ENCODE results near the gene DHODH.

Gene DHODH

DNA sequence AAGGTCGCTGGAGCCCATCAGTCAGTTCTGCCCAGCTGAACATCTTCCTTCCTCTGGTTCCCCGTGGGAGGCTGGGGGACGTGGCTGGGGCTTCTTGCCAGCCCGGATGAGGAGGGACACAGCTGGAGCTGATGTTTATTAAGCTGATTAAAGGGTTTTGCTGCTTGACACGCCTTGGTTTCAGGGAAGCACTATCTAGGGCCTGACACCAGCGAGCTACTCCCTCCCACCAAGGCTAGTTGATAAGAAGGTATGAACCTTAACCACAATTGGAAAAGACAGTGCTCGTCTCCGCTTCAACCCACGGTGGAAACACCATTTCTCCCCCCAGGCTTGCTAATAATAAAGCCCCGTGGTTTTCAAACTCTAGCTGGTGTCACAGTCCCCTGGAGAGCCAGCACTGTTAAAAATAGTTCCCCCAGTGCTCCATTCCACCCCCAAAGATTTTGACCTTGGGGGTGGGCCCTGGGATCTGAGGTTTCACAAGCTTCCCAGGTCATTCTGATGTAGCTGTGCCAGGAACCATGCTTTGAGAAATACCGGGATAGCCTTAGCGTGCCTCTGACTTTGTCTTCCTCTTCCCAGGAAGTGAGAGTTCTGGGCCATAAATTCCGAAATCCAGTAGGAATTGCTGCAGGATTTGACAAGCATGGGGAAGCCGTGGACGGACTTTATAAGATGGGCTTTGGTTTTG lies 5.5 kb downstream of the DHODH start:
- Histone ChIP-seq H2AFZ (ENCODE audit: low read length, unreplicated experiment) (no peak overlapping the region), H3K79me2 (ENCODE audit: control insufficient read depth, insufficient read depth, low read length, unreplicated experiment) (no peaks in the 10 kb centered on the region), H3K36me3 (ENCODE audit: insufficient read depth, low read length) (no peaks in the 10 kb centered on the region), H3K27me3 (ENCODE audit: insufficient read depth, low read length) (no peaks in the 10 kb centered on the region), H3K4me3 (ENCODE audit: low read depth, low read length) (no peak overlapping the region), H3K27ac (ENCODE audit: low read depth, low read length) (no peak overlapping the region), H3K4me1 (ENCODE audit: control insufficient read depth, insufficient read depth, low read length, unreplicated experiment) (peaks cover 9% of the 10 kb centered on the region)

DNA sequence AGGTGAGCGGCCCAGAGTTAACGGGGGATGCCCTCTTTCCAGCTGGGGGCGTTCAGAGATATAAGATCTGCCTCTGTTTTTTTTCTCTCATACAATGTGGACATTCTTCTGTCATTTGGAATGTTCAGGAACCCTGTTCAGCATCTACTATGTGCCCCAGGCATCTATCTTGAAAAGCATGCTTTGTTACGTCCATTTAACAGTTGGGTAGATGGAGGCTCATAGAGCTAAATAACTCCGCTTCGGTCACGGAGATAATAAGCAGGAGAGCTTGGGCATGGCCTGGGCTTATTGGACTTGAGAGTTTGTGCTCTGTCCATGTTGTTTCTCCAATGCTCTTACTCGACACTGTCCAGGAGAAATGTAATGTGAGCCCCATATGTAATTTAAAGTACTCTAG lies 6.1 kb downstream of the DHODH start:
- H3K4me3 ChIP-seq (ENCODE audit: low read depth, low read length), result no peak overlapping the region
- no peaks in the 10 kb centered on the region for H3K36me3 ChIP-seq (ENCODE audit: insufficient read depth, low read length)
- H3K79me2 ChIP-seq (ENCODE audit: control insufficient read depth, insufficient read depth, low read length, unreplicated experiment), result no peaks in the 10 kb centered on the region
- no peaks in the 10 kb centered on the region for H3K27me3 ChIP-seq (ENCODE audit: insufficient read depth, low read length)
- no peak overlapping the region for H3K27ac ChIP-seq (ENCODE audit: low read depth, low read length)
- H2AFZ ChIP-seq (ENCODE audit: low read length, unreplicated experiment), result no peak overlapping the region
- peaks cover 9% of the 10 kb centered on the region for H3K4me1 ChIP-seq (ENCODE audit: control insufficient read depth, insufficient read depth, low read length, unreplicated experiment)

DNA sequence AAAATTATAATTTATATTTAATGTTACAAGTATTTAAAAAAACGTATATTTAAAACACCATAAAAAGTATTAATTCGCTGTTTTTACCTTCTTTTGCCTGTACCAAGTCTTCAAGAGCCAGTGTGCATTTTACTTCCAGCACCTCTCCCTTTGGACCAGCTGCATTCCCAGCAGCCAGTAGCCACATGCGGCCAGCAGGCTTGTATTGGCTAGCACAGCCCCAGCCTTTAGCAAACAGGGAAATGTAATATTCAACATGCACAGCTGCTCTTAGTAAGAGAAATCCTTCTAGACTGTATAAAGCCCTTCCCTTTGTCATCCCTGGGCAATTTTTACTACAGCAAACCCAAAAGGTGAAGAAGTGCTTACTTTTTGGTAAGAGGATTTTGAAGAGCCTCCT lies 6.6 kb downstream of the DHODH start:
- no peaks in the 10 kb centered on the region for H3K79me2 ChIP-seq (ENCODE audit: control insufficient read depth, insufficient read depth, low read length, unreplicated experiment)

GRCh38 chr16:72018470-72018869 lies 9.9 kb downstream of the DHODH start:
- Histone ChIP-seq H3K36me3 (ENCODE audit: insufficient read depth, low read length) (no peaks in the 10 kb centered on the region), H3K4me1 (ENCODE audit: control insufficient read depth, insufficient read depth, low read length, unreplicated experiment) (peaks cover 2% of the 10 kb centered on the region), H3K27ac (ENCODE audit: low read depth, low read length) (no peak overlapping the region), H3K79me2 (ENCODE audit: control insufficient read depth, insufficient read depth, low read length, unreplicated experiment) (no peaks in the 10 kb centered on the region), H2AFZ (ENCODE audit: low read length, unreplicated experiment) (no peak overlapping the region), H3K4me3 (ENCODE audit: low read depth, low read length) (no peak overlapping the region), H3K27me3 (ENCODE audit: insufficient read depth, low read length) (no peaks in the 10 kb centered on the region)

More for the DNA sequence above, 6.6 kb downstream of the DHODH start:
- Histone ChIP-seq H3K27me3 (ENCODE audit: insufficient read depth, low read length) (no peaks in the 10 kb centered on the region), H3K4me3 (ENCODE audit: low read depth, low read length) (no peak overlapping the region), H2AFZ (ENCODE audit: low read length, unreplicated experiment) (no peak overlapping the region), H3K4me1 (ENCODE audit: control insufficient read depth, insufficient read depth, low read length, unreplicated experiment) (peaks cover 9% of the 10 kb centered on the region), H3K36me3 (ENCODE audit: insufficient read depth, low read length) (no peaks in the 10 kb centered on the region), H3K27ac (ENCODE audit: low read depth, low read length) (no peak overlapping the region)

GRCh38 chr16:72021043-72021442 lies 12.5 kb downstream of the DHODH start:
- Histone ChIP-seq H3K27ac (ENCODE audit: low read depth, low read length) (no peak overlapping the region), H2AFZ (ENCODE audit: low read length, unreplicated experiment) (no peak overlapping the region), H3K36me3 (ENCODE audit: insufficient read depth, low read length) (peaks cover 11% of the 10 kb centered on the region; the same call in 1 of the 2 replicates), H3K4me3 (ENCODE audit: low read depth, low read length) (no peak overlapping the region), H3K79me2 (ENCODE audit: control insufficient read depth, insufficient read depth, low read length, unreplicated experiment) (no peaks in the 10 kb centered on the region), H3K27me3 (ENCODE audit: insufficient read depth, low read length) (no peaks in the 10 kb centered on the region), H3K4me1 (ENCODE audit: control insufficient read depth, insufficient read depth, low read length, unreplicated experiment) (no peaks in the 10 kb centered on the region)

GRCh38 chr16:72022127-72022526 lies 13.6 kb downstream of the DHODH start:
- Histone ChIP-seq H3K4me3 (ENCODE audit: low read depth, low read length) (no peak overlapping the region), H3K79me2 (ENCODE audit: control insufficient read depth, insufficient read depth, low read length, unreplicated experiment) (no peaks in the 10 kb centered on the region), H3K4me1 (ENCODE audit: control insufficient read depth, insufficient read depth, low read length, unreplicated experiment) (no peaks in the 10 kb centered on the region), H2AFZ (ENCODE audit: low read length, unreplicated experiment) (no peak overlapping the region), H3K36me3 (ENCODE audit: insufficient read depth, low read length) (peaks cover 11% of the 10 kb centered on the region; the same call in 1 of the 2 replicates), H3K27me3 (ENCODE audit: insufficient read depth, low read length) (no peaks in the 10 kb centered on the region), H3K27ac (ENCODE audit: low read depth, low read length) (no peak overlapping the region)

DNA sequence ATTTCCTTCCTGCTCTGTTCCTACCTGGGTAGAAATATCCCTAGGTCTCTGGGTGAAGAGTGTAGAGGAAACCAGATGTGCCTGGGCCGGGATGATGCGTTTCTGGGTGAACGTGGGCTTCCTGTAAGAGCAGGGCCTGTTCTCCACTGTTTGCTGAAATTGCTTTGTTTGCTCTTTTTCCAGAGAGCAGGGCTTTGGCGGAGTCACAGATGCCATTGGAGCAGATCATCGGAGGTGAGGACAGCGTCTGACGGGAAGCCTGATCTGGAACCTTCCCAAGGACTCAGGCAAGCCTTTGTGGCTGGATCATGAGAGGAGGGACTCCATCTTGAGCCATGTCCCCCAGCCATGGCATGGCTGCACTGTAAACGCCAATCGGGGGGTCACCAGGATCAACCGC lies 15.4 kb downstream of the DHODH start:
- no peaks in the 10 kb centered on the region for H3K4me1 ChIP-seq (ENCODE audit: control insufficient read depth, insufficient read depth, low read length, unreplicated experiment)
- no peak overlapping the region for H2AFZ ChIP-seq (ENCODE audit: low read length, unreplicated experiment)
- no peaks in the 10 kb centered on the region for H3K27me3 ChIP-seq (ENCODE audit: insufficient read depth, low read length)
- no peaks in the 10 kb centered on the region for H3K79me2 ChIP-seq (ENCODE audit: control insufficient read depth, insufficient read depth, low read length, unreplicated experiment)
- no peak overlapping the region for H3K27ac ChIP-seq (ENCODE audit: low read depth, low read length)
- H3K4me3 ChIP-seq (ENCODE audit: low read depth, low read length), result no peak overlapping the region
- H3K36me3 ChIP-seq (ENCODE audit: insufficient read depth, low read length), result peaks cover 11% of the 10 kb centered on the region; the same call in 1 of the 2 replicates

GRCh38 chr16:72024862-72025382 lies 16.4 kb downstream of the DHODH start:
- Histone ChIP-seq H3K4me1 (ENCODE audit: control insufficient read depth, insufficient read depth, low read length, unreplicated experiment) (no peaks in the 10 kb centered on the region), H3K4me3 (ENCODE audit: low read depth, low read length) (no peak overlapping the region), H3K27ac (ENCODE audit: low read depth, low read length) (no peak overlapping the region), H3K27me3 (ENCODE audit: insufficient read depth, low read length) (no peaks in the 10 kb centered on the region), H3K36me3 (ENCODE audit: insufficient read depth, low read length) (peaks cover 11% of the 10 kb centered on the region; the same call in 1 of the 2 replicates), H2AFZ (ENCODE audit: low read length, unreplicated experiment) (no peak overlapping the region), H3K79me2 (ENCODE audit: control insufficient read depth, insufficient read depth, low read length, unreplicated experiment) (no peaks in the 10 kb centered on the region)

DNA sequence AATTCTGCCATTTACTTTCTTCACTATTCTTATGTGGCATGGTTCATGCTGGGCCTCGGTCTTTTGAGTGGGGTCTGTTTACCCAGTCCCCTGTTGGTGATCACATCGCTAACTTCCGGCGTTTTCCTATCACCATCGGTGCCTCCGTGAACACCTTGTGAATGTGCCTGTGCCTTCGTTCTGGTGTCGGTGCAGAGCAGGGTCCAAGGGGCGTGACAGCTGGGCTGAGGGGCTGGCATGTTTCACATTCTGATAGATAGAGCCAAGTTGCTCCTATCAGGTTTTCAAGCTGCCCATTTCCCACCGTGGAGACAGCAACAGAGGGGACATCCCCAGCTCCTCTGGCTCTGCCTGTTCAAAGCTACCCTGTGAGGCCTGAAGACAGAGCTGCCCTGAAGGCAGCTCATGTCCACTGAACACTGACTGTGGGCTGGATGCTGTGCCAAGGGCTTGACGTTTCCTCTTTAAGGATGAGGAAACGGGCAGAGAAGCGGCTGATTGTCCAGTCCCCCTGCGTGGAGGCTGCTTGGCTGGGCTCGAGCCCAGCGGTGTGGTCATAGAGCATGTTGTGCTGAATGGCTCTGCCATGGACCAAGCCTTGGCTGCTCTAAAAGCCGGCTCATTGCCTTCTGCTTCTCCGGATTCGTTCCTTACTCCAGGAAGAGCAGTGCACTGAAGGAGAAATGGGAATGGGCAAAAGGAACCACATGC lies 17.0 kb downstream of the DHODH start:
- Histone ChIP-seq H3K79me2 (ENCODE audit: control insufficient read depth, insufficient read depth, low read length, unreplicated experiment) (no peaks in the 10 kb centered on the region), H3K36me3 (ENCODE audit: insufficient read depth, low read length) (peaks cover 11% of the 10 kb centered on the region; the same call in 1 of the 2 replicates), H3K27ac (ENCODE audit: low read depth, low read length) (no peak overlapping the region), H3K4me3 (ENCODE audit: low read depth, low read length) (no peak overlapping the region), H3K4me1 (ENCODE audit: control insufficient read depth, insufficient read depth, low read length, unreplicated experiment) (no peaks in the 10 kb centered on the region), H2AFZ (ENCODE audit: low read length, unreplicated experiment) (no peak overlapping the region), H3K27me3 (ENCODE audit: insufficient read depth, low read length) (no peaks in the 10 kb centered on the region)

- Histone ChIP-seq H3K79me2 (ENCODE audit: control insufficient read depth, insufficient read depth, low read length, unreplicated experiment) (no peaks in the 10 kb centered on the region), H2AFZ (ENCODE audit: low read length, unreplicated experiment) (no peak overlapping the region), H3K4me3 (ENCODE audit: low read depth, low read length) (no peak overlapping the region), H3K27ac (ENCODE audit: low read depth, low read length) (no peak overlapping the region), H3K36me3 (ENCODE audit: insufficient read depth, low read length) (peaks cover 11% of the 10 kb centered on the region; the same call in 1 of the 2 replicates), H3K27me3 (ENCODE audit: insufficient read depth, low read length) (no peaks in the 10 kb centered on the region), H3K4me1 (ENCODE audit: control insufficient read depth, insufficient read depth, low read length, unreplicated experiment) (no peaks in the 10 kb centered on the region)
These were observed 19.3 kb downstream of the DHODH start for GRCh38 chr16:72027669-72028378.

Measured in ACC112 (cell line).